ENCODE results near the gene SLC6A6.
"Not testable (repeated sequence)": the region's sequence is repeated elsewhere in the genome, so short reads cannot be mapped to it uniquely, and the experiment has no call there.

SLC6A6 gene

DNA sequence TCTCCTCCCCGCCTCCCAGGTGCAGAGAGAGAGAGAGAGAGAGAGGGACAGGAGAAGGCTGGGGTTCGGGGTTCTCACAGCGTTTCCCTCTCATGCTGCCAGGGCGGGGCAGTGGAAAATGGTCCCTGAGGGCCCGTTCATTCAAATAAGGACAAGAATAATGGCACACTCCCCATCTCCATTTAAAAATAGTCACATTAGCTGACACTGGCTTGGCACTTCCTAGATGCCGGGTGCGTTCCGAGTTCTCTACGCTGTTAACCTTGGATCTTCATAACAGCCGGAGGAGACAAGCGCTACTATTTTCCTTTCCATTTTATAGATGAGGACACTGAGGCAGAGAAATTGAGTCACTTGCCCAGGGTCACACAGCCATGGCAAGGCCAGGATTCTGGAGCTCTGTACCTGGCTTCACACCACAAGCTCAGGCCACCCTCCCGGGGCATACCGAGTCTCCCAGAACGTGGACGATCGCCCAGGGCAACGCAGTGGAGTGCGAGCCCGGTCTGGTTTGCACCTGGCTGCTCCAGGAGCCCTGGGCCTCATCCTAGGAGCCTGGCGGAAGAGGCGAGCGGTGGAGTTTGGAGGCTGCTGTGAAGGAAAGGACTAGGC, 608 bp upstream of the SLC6A6 start:
- DNase-seq = no peak

DNA sequence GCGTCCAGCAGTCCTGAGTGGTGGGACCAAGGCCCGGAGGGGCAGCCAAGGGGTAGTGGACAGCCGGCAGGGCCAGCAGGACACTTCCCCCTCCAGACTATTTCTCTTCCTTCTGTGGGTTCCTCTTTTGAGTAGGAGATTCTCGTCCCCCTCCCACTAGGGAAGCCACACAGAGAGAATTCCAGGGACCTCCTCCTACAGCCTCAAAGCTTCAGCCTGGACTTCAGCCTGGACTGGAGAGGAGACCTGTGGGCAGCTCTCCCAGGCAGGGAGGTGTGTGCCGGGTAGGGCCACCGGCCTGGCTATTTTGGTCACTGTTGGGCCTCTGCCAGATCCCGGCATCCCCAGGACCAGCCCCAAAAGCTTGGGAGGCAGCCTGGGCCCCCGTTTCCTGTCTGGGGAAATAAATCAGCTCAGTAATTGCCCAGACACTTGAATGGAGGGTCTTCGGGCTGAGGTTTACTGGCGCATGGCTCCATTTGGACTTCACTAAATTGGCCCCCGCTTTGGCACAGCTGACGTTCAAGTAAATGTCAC, 1.3 kb downstream of the SLC6A6 start:
- no peak for DNase-seq

DNA sequence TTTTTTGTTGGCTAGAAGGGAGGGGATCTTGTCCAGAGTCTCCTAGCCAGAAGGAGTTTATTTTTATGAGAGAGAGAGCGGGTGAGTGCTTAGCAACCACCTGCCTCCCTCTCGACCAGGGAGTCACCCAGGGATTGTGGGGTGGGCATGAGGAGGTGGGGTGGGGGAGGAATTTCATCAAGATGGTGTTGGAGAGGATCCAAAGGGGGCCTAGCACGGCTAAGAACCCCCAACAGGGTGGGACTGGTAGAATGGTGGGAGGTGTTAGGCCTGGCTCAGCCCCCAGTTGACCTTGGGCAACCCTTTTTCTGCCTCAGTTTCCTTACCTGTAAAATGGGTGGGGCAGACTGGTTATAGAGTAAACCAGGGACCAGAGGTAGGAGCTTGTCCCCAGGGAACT, 1.8 kb downstream of the SLC6A6 start:
- no peak for DNase-seq

DNA sequence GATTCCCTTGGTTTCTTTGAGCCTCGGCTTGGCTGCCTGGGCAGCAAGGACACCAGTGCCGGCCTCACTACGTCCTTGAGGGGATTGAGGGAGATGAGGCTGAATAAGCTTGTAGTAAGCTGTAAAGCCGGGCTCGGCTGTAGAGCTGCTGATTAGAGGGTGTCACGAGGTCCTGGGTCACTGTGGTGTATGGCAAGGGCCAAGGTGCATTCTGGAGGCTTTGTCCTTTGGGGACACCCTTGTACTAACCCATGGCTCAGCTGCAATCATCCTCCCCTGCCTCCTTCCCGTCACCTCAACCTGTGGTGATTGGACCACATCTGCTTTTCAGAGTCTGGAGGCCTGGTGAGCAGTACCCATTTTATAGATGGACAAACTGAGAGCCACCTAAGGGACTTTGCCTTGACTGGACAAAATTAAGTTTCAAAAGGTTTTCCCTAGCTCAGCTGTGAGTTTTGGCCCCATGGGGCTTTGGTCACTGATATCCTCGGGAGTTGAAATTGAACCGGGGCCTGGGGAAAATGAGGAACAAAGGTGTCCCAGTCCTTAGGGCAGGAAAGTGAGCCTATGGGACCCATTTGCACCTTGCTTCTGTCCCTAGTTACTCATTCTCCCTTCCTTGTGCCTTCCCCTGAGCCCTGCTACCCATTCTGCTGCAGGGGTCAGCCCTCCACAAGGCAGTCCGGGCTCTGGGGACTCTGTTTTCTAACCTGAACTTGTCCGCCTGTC, 2.4 kb downstream of the SLC6A6 start:
- no peak for DNase-seq

DNA sequence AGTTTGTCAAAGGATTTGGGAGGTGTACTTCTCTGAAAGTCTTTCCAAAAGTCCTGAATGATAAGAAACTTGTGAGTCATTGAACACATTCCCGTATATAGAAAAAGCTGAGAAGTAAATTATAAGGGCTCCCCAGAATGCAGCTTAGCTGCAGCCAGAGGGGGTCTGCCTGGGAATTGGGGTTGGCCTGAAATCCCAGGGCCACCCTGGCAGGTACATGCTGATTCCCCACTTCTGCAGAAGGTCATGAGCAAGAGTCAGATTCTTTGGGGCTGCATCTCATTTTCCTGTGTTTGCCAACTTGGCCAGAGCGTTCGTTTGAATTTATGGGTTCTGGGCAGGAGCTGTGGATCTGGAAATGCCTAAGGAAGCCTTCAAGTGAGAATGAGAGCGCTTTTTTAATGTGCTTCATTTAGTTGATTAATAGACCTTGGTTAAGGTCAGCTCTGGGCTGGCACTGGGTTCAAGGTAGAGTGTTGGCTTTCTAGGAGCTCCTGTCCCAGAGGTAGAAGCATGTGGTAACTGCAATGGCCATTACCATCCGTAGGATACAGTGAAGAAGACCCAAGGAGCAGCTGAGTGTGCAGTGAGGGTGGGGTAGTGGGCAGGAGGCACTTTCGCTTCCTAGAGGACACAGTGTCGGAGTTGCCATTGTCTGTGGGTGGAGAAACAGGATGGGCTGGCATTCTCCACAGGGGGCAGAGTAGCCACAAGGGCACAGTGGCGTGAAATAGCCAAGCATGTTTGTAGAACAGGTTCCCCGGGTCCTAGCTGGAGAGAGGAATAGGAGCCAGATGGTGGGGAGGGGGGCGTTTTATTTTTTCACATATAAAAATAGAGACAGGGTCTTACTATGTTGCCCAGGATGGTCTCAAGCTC, 3.2 kb downstream of the SLC6A6 start:
- no peak for DNase-seq

DNA sequence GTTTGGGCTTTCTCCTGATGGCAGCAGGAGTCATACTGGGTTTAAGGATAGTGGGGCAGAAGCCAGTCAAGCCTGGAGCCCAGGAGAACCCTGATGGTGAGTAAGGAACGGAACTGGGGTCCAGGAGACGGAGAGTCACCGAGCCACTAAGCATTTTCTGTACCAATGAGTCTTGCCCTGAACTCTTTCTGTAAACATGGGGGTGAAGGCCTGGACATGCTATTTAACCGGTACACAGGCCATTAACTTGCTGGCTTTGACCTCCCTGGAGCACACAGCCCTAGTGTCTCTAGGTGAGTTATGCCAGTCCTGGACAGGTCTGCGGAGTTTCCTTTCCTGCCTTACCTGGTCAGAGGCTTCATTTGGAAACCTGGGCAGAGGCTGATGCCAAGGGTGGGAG, 3.9 kb downstream of the SLC6A6 start:
- no peak for DNase-seq

DNA sequence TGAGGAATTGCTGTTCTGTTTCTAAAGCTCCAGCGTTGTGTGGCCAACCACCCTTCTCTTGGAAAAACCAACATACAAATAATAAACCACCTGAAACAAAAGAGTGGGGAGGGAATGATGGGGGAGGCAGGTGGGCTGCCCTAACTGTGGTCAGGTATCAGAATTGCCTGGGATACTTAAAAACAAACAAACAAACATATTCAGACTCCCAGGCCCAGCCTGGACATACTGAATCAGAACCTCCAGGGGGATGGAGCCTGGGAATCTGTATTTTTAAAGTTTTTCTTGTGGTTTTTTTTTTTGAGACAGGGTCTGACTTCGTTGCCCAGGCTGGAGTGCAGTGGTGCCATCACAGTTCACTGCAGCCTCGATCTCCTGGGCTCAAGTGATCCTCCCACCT, 4.4 kb downstream of the SLC6A6 start:
- DNase-seq = no peak

DNA sequence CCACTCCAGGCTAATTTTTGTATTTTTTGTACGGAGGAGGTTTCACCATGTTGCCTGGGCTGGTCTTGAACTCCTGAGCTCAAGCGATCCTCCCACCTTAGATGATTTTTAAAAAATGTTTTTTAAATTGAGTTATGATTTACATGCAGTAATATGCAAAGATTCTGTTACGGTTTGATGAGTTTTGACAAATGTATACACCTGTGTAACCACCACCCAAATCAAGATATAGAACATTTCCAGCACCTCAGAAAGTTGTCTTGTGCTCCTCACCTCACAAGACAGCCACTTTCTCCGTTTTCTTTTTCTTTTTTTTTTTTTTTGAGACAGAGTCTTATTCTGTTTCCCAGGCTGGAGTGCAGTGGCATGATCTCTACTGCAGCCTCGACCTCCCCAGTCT, 4.8 kb downstream of the SLC6A6 start:
- no peak for DNase-seq

DNA sequence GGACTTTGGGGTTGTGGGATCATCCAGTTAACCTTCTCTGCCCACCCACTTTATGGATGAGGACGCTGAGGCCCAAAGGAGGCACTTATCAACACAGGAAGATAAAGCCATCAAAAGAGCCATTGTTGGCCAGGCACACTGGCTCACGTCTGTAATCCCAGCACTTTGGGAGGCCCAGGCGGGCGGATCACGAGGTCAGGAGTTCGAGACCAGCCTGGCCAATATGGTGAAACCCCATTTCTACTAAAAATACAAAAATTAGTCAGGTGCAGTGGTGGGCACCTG, 7.3 kb downstream of the SLC6A6 start:
- DNase-seq = not testable (repeated sequence)

DNA sequence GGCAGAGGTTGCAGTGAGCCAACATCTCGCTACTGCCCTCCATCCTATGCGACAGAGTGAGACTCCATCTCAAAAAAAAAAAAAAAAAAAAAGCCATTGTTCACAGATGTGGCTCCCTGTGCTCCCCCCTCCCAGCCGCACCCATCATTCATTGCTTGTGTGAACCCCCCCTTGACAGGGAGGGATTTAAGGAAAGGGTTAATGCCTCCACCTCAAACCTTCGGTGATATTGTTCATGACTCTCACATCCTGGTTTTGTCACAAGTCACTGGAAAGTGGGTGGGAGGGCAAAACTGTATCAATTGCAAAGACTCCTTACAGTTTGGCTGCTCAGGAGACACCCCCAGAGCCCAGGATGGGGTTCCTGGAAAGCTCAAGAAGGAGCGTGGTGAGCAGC, 7.7 kb downstream of the SLC6A6 start:
- no peak for DNase-seq

DNA sequence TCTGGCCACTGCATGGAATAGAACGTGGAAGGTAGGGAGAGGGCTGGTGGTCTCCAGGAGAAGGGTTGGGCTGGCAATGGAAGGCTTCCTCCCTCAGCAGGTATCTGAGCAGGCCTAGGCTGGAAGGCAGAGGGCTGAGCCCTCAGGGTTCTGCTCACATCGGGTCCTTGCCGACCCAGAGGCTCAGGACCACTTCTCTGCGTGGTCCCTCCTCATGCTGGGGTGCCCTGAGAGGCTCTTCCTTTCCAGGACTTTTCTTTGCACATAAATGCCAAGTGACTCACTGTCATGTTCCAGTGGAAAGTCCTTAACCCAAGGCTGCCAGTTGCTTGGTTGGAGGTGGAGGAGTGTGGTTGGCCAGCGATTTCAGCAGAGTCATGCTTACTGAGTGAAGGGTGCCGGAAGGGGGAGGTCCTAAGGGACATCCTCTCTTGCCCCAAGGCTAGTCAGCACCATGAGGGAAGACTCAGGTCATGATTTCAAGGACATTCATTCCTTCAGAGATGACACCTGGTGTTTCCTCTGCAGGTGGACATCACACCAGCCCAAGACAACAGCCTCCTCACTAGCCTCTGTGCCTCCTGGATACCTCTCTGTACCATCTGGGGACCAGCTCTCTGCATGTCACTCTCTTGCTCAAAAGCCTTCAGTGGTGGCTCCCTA, 8.2 kb downstream of the SLC6A6 start:
- DNase-seq = no peak

DNA sequence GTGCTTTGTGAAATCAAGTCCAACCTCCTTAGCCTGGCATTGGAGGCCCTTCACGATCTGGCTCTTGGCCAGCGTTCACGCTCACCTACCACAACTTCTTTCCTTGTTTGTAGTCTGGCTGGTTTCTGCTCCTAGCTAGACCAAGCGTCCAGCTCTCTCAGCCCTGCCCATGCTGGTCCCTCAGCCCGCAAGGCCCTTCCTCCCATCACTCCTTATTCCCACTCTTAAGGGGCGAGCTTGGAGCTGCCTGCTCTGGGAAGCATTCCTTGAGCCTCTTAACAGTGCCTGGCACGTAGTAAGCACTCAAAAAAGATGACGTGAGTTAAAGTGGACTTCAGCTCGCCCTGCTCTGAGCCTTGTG, 8.7 kb downstream of the SLC6A6 start:
- no peak for DNase-seq

DNA sequence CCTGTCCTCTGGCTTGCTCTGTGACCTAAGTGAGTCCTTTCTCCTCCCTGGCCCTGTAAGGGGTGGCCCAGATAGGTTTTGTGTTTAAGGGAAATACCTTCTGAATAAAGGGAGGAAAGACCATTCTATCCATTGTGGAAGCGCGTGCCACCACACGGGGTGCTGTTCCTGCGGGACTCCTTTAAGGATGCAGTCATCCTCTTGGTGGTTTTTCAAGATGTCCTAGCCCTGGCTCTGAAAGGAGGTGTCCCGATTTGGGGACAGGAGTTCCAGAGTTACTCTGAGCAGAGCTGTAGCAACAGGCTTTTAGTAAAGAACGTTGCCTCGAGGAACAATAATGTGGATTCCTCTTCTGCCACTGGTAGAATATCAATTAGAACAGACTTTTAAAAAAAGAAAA, 9.6 kb downstream of the SLC6A6 start:
- no peak for DNase-seq

DNA sequence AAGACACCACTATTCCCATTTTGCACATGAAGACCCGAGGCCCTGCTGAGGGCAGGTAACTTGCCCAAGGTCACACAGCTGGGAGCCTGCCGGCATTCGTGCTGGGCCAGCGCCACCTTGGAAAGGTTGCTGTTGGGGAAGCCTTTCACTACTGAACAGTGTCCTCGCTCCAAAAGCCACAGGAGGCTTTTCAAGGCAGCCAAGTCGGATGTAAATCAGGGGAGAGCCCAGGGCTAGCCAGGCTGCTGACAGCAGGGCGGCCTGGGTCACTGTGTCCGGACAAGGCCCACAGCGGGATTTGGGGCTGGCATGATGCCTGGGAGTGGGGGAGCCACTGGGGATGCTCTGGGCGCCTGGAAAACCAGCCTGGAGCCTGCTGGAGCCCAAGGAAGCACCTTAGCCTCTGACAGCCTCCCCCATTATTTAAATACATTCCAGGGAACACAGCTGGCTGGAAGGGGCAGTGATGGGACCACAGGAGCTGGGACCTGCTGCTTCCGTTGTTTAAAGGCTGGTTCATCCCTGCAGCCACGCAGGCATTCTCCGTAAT, 10.5 kb downstream of the SLC6A6 start:
- DNase-seq = no peak

DNA sequence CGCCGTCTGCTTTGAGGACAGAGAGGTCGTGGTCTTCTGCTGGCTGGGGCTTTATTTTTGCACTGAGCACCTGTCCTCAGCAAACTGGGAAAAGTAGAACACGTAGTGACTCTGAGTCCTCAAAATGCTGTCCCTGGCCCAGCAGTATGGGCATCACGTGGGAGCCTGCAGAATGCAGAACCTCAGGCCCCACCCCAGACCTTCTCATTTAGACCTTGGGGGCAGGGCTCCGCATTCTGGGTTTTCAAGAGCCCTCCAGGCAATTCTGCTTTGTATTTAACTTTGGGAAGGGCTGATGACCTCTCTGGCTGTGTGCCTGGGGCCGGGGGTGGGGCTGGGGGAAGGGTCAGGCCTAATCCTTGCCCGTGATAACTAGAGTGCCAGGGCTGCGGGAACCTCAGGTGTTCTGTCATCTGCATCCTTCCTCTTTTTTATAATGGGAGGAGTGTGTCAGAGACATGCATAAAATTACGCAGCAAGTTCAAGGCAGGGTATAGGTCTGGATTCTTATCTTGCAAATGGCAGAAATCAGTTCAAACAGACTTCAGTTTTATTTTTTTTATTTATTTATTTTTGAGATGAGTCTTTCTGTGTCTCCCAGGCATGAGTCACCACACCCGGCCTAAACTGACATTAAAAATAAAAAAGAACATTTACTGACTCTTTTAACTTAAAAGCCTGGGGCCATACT, 11.1 kb downstream of the SLC6A6 start:
- no peak for DNase-seq

DNA sequence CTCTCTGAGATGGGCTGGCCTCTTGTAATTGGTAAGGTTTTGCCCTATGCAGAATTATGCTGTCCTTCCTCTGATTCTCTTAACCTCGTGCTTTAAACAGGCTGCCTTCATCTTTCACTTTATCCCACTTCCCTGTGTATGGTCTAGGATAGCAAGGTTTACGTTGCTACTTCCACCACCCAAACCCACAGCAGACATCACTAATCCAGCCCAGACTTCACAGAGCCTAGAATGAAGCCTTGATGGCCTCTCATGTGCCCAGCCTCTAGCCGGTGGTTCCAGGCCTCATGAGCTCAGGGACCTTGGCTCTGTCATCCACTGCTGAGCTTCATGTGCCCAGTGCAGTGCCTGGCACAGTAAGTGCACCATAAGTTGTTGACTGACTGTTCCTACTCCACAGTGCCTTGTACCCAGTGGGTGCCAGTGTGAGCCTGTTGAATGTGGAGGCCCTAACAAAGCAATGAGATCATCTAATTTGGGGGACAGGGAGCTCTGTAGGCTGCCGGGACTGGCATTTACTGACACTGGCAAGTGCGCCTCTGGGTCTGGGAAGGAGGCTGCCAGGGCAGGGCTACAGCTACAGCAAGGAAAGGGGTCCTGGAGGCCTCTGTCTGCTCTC, 12.5 kb downstream of the SLC6A6 start:
- DNase-seq = no peak

DNA sequence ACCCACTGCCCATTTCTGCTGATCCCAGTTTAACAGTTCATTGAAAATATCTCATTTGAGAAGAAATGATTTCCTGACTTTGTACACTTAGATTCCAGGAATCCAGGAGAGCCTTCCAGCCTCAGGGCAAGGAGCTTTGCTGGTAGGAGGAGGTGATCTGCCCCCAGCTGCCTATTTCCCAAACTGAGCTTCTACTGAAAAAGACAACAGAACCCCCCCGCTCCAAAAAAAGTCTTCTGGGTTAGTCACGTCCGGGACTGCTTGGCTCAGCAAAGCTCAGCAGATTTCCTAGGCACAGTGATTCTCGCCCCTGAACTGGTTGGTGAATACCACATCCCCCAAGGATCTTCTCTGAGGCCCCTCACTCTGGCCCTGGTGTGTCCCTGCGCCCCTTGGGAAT, 13.1 kb downstream of the SLC6A6 start:
- DNase-seq = no peak

DNA sequence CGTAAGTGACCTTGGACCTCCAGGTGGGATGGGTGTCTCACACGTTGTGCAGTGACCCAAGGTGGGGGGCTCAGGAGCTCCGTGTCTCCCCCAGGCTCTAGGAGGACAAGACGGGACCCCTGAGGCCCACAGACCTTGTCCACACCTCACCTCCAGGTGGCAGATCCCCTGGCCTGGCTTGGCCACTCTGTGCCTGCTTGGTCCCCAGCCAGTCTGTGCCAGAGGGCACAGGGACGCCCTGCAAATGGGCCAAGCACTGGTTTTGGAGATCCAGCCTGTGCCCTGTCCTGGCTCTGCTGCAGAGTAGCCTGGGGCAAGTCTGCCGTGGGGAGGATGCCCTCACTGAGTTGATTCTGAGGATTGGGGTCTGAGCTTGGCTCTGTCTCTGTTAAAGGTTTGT, 14.0 kb downstream of the SLC6A6 start:
- no peak for DNase-seq

DNA sequence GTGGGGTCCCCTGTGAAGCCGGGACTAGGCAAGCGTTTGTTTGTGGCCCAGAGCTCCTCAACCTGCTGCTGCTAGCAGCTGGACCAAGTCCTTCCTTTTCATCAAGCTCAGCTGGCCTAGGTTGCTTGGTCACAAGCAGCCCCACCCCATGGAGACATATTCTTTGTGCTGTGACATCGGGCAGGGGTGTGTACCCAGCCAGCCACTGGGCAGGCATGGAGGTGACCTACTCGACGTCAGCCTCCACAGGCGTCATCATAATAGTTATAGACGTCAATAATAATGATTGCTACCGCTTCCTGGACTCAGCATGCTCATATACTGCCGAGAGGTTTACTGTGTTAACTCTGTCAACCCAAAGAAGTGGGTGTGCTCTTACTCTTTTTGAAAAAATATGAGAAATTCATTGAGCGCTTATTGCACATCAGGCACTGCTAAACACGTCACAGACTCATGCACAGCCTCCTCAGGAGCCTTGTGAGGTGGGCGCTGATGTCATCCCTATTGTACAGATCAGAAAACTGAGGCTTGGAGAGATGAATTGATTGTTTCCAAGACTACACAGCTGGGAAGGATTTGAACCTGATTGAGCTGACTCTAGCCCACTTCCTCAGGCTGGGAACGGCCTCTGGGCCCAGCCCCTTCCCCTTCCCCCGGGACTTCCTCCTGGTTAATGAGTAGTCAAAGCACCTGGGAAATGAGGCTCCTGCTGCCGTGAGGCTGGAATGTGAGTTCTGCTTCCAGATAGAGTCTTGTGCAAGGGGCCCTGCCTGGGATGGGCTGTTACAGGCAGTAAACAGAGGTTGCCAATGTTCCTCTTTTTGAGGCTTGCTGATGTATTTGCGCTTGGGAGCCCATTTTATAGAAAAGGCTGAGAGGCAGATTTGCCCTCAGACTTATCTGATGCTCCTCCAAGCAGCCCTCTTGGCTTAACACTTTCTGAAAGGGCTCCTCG, 16.2 kb downstream of the SLC6A6 start:
- DNase-seq = no peak

DNA sequence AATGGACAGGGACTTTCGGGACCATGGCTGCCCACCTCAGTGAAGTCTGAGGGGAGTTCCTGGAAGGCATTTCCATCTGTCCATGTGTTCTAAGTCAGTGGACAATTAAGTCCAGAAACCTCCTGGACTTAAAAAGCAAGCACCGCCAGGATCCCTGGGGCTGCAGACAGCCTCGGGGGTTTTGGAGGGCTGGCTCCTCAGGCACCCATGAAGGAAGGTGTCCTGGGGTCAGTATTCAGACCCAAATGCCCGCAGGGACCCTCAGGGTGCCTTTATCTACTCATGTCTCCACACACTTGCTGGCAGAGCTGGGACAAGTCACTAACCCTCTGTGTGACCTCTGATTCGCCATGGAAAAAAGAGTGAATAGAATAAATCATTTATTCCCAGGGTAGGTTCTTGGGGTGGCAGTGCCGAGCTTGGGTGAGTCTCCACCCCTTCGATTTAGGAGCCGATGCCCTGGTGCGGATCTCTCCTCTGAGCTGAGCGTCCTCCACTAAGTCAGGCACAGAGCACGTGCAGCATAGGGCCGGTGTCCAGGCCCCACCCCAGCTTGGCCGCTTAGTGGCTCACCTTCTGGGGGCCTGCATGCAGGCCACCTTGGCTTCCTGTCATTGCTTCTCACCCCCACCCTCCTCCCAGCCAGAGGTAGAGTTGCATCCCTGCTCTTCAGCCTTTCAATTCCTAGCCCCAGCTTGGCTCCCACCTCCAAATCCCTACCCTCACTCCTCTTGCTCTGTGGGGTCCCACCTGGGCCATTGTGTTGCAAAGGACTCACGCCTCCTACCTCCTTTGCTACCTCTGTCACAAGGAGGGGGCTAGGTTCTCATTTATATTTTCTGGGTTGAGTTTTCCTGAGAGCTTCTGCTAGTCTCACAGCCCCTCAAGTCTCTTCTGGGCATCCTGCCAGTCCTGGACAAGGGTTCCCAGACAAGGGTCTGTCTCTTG, 19.9 kb downstream of the SLC6A6 start:
- DNase-seq = no peak
